Esophagus squamous epithelium (tissue), 4 donors: ENCODE data around the gene CROCC2.

ENCODE experiments used
- CTCF ChIP-seq, 6 experiments: fragments of 450-650 bp in 4 of 6; fragments of 200-600 bp in 2 of 6; sonication (generic) in 2 of 6; IDR thresholded peaks; one replicate each; pipeline ENCODE4 v1.5.1; 2016 to 2019; ENCODE audit warnings: antibody characterized with exemption in 6 of 6, mild to moderate bottlenecking in 4 of 6, moderate library complexity in 4 of 6
- POLR2A ChIP-seq, 4 donors: fragments of 450-650 bp; IDR thresholded peaks; one replicate each; pipeline ENCODE4 v1.6.1; 2017; ENCODE audit warnings: antibody characterized with exemption in 4 of 4, mild to moderate bottlenecking in 4 of 4, moderate library complexity in 3 of 4

DNA sequence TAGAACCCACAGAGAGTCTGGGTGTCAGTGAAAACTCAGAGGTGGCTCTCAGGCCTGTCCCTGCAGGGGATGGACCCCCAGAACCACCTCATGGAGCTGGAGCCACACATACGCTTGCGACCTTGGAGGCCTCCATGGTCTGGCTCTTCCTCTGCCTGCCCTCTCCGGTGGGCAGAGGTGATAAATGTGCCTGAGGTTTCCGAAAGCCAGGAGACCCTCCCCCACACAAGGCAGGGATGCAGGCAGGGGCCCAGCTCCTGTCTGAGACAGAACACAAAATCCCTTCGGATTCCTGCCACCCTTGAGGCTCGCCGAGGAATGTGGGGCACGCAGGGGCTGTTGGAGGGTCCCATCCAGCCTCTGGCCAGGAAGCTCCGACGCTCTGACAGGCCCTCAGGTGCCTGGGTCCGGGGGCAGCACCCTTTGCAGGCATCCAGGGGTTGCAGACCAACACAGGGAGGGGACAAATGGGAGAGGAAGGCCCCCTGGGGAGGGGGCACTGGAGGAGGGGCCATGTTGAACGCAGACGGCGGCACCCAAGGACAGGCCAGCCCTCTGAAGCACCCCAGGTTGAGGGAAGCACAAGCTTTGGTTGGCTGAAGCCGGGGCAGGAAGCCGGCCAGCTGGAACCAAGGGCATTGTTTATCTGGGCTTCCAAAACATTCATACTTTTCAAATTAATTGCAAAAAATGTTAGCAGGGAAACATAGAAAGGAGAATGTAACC is 88.2 kb downstream of the CROCC2 start:
- TF ChIP-seq CTCF (IDR thresholded peaks at IDR 0.05) (no peak), POLR2A (IDR thresholded peaks at IDR 0.05) (no peak)
